Measurements from ENCODE around the gene MAPKAPK3.
A peak's percentile ranks its signal among the peaks of the same experiment; 100 is the strongest.

MAPKAPK3 gene

DNA sequence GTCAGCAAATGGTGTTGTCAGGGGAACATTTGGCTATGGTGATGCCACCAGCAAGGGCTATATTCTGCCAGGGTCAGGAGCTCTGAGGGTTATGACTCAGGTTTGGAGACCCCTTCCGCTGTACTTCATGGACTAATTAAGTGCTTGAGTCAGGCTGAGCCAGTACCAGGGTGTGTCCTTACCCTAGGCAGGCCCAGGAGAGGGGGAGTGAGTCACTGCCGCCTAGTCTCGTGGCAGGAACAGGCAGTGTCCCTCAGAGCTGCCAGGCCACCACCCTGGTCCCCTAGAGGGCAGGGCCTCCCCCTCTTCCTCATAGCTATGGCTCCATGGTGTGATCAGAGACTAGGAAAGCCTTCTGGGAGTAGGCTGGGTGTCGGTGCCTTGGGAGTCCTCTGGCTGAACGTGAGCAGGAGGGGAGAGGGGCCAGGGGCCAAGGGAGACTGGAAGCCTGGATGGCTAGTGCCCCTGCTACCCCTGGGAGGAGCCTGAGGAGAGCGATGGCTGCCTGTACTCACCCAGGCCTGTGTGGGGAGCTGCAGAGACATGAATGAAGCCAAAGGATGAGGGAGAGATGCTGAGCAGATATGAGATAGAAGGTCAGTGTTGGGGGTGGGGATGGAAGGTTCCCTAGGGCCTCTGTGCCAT lies 10.6 kb downstream of the MAPKAPK3 start:
- peak; percentile 17 for DNase-seq (ENCODE audit: low spot score)

GRCh38 chr3:50628601-50629000 lies 11.7 kb downstream of the MAPKAPK3 start:
- DNase-seq (ENCODE audit: low spot score) = no peak

- no peak for DNase-seq (ENCODE audit: low spot score)
Measured at GRCh38 chr3:50630394-50630793, 13.4 kb downstream of the MAPKAPK3 start.

GRCh38 chr3:50630877-50631276 lies 13.9 kb downstream of the MAPKAPK3 start:
- DNase-seq (ENCODE audit: low spot score) = no peak

DNA sequence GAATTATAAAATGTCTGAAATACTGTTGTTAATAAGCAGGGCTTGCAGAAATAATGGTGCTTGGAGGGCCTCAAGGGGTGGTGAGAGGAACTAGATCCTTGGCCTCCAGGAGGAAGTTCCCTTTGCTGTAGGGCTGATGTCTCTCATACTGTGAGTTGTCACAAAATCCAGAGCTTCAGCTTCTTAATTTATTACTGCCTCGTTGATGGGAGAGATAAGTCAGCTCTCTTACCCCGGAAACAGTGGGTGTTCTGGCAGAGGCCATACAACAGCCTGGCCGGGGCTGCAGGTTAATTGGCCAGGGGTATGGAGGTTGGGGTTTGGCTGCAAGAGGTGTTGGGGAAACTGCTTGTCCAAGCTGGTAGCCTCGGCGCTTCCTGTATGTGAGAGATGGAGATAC lies 15.5 kb downstream of the MAPKAPK3 start:
- DNase-seq (ENCODE audit: low spot score) = no peak

DNA sequence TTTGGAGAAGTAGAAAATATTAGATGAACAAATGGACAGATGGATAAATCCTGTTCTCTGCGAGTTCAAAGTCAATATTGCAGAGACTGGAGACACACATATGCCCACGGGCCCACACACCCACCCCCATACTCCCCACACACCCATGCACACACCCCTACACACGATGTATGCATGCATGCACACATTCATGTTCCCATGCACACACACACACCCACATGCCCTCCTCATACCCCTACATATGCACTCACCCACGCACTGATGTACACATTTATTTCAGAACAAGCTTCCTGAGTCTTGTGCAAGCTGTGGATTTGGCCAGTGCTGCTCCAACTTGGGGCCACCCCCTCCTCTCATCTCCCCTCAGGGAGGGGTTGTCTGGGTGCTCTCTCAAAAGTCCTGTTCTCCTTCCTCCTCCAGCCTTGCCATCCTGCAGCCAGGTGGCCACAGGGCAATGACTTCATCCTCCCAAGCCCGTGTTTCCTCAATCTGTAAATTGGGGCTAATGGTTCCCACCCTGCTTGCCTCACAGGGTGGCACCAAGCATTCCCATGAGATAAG lies 16.4 kb downstream of the MAPKAPK3 start:
- DNase-seq (ENCODE audit: low spot score) = no peak

DNA sequence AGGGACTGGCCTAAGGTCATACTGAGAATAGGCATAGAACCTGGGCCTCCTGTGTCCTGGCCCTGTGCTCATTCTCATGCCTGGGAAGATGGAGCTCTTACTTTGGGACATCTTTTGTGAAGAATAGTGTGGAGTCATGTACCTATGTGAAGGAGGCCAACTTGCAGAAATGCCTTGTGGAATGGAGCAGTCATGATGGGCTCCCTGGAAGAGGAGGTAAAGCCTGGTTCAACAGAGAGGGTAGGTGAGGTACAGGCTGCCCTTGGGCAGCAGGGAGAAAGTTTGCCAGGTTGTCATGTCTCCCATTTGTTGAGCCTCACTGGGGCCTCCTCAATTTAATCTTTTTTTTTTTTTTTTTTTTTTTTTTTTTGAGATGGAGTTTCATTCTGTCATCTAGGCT lies 18.1 kb downstream of the MAPKAPK3 start:
- no peak for DNase-seq (ENCODE audit: low spot score)

DNA sequence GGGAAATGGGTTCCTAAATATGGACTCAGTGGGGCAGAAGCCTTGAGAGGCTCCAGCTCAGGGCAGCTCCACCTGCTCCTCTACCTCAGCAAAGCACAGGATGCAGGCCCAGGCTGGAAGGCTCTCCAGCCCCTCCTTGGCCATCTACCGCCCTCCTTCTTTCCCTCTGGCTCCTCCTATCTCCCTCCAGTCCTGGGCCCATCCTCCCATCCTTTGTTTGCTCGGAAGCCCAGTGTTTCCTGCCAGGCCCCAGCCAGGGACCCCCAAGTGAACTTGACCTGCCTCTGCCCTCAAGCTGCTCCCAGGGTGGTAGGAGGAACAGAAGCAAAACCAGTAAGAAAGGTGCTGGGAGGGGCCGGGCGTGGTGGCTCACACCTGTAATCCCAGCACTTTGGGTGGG lies 20.1 kb downstream of the MAPKAPK3 start:
- DNase-seq (ENCODE audit: low spot score) = no peak

DNA sequence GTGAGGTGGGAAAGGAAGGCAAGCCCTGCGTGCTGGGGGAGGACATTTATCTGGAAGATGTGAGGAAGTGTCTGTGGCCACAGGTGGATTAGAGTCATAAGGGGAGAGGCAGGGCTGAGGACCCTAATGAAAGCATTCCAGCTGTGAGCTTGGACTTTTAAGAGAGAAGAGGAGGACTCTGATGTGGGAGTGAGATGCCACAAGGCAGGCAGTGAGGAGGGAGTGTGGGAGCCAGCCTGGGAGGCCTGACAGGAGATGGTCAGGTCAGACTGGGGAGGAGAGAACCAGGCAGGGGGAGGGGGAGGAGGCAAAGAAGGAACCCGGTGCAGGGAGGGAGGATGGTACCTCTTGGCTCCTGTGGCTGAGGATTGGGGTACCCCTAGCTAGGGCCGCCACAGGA lies 21.0 kb downstream of the MAPKAPK3 start:
- no peak for DNase-seq (ENCODE audit: low spot score)

- DNase-seq (ENCODE audit: low spot score) = no peak
Measured at GRCh38 chr3:50639055-50639494, 22.1 kb downstream of the MAPKAPK3 start.

- DNase-seq (ENCODE audit: low spot score) = no peak
Measured at GRCh38 chr3:50642382-50642781, 25.4 kb downstream of the MAPKAPK3 start.

DNA sequence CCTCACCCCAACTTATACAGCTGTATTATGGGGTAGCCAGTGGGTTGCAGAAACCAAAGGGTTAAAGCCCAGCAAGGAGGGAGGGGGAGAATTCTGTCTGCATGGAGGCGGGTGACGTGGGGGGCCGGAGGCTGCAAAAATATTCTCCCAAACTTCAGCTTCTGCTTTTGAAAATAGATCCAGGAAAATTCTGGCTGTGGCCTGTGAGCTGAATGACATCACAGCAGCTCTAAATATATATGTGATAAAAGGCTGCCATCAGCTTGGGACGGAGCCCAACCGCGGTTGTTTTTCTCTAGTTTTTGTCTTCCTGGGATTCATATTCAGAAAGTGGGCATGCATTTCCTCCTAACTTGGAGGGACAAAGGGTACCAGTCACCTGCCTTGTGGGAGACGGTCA lies 27.6 kb downstream of the MAPKAPK3 start:
- no peak for DNase-seq (ENCODE audit: low spot score)

GRCh38 chr3:50645378-50645777 lies 28.4 kb downstream of the MAPKAPK3 start:
- no peak for DNase-seq (ENCODE audit: low spot score)

GRCh38 chr3:50648313-50648712 lies 31.4 kb downstream of the MAPKAPK3 start:
- no peak for DNase-seq (ENCODE audit: low spot score)

GRCh38 chr3:50648944-50649343 lies 32.0 kb downstream of the MAPKAPK3 start:
- DNase-seq (ENCODE audit: low spot score) = no peak

DNA sequence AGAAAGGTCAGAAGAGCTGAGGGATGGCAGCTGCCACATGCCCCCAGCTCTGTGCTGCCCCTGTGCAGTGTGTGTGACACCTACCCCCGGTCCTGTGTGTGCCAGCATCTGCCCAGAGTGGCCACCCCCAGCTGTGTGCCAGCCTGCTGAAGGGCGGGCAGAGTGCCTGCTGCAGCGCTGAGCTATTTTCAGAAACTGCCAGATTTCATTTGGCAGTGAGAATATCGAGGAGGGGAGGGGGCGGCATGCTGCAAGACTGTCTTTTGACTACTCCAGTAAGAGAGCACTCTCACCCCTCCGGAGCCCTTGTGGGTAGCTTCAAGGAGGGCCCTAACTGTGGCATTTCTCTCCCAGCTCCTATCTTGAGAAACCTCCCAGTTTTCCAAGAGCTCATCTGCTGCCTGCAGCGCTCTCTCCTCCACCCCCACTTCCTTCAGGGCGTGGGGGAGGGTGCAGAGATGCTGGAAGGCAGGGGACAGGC lies 32.5 kb downstream of the MAPKAPK3 start:
- no peak for DNase-seq (ENCODE audit: low spot score)

GRCh38 chr3:50650018-50650417 lies 33.1 kb downstream of the MAPKAPK3 start:
- DNase-seq (ENCODE audit: low spot score) = no peak

GRCh38 chr3:50651445-50651844 lies 34.5 kb downstream of the MAPKAPK3 start:
- DNase-seq (ENCODE audit: low spot score) = no peak

DNA sequence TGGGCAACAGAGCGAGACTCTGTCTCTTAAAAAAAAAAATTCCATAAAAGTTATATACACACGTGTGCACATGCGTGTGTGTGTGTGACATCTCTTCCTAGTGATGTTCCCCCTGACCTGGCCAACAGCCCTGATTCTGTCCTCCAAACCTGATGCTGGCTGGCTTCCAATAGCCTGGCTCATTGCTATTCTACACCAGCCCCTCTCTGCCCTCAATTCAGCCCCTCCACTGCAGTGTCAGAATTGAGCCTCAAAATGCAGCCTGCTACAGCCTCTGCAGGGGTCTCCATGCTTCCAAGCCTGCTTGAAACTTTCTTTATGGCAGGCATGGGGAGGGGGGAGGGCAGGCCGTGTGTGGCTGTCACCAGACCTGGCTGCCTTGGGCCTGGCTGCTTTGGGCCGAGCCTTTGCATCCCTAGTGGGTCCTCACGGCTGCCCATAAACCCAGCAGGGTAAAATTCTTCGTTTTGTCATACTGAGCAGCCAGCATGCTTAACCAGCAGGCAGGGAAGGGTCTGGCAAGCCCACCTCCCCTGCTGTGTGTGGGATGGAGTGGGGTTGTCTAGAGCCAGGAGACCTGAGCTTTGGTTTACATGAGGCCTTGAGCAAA lies 35.1 kb downstream of the MAPKAPK3 start:
- DNase-seq (ENCODE audit: low spot score) = no peak

DNA sequence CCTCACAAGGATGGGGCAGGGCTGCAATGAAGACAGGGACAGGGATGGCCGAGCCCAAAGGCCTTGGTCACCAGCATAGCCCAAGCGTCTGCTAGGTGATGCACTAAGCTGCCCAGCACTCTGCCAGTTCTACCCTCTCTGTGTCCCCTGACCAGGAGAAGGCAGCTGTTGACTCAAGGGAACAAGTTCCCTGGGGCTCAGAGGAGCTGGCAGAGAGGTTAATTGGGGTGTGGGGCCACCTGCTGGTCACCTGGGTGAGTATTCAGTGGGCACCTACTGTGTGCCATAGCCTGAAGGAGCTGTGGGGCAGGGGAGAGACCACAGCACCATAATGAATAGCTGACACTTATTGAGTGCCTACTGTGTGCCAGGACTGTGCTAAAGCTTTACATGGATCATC lies 35.8 kb downstream of the MAPKAPK3 start:
- no peak for DNase-seq (ENCODE audit: low spot score)

DNA sequence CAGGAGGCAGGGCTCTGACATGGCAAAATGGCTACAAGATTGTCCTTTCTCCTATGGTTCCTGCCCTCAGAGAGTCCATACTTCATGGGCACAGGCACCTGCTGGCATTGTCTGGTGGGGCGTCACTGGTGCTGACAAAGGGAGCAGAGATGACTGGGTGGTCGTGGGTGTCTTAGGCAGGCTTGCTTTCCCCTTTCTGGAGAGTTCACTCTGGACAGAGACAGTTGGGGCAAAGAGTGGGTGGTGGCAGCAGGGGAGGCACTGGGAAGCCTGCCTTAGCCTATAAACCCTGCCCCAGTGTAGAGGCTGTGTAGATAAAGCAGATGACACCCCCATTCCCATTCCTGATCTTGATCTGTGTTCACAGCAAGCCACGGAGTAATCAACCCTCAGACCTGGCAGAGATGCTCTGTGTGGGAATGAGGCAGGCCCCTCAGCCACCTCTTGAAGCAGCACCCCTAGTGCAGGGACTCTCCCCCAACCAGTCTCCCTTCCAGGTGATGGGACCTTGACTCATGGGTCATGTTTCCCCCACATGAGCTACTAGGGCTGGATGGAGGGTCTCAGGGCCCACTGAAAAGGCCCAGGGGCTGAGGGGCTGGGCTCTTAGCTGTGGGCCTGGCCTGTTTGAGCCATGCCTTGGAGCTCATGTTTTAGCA lies 37.1 kb downstream of the MAPKAPK3 start:
- no peak for DNase-seq (ENCODE audit: low spot score)

DNA sequence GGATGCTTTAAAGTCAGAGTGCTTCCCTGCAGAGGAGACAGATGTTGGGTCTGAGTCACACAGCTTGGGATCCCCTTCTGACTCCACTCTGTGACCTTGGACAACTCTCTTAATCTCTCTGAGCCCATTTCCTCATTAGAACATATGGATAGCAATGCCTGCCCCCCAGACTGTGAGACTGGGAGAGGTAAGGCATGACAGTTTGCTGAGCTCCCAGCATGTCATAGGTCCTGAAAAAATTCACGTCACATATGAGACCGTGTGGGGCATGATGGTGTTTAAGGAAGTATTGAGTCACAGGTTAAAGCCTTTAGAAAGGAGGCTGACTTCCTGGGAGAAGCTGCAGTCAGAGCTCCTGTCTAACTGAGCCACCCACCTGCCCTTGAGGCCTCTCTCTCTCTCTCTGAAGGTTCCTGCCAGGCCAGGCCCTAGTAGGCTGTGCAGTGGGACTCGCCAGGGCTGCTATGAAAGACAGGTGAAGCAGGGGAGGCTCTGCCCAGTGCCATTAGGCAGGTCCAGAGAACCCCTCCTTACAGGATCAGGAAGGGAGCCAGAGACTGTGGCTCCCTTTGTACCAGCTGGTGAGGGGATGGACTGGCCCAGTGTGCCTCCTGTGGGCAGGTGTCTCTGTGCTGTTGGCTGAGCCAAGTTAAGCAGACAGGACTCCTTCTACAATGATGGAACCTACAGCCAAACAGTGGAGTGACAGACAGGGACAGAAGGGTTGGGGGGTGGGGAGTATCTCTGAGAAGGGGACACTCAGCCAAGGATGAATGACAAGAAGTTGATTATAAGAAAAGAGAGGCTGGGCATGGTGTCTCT lies 38.3 kb downstream of the MAPKAPK3 start:
- no peak for DNase-seq (ENCODE audit: low spot score)

Measured in kidney capillary endothelial cell (primary cell).